GM23338 (cell line): ENCODE results near the gene NIFK. TPM values are rescaled to one million over a fixed set of nuclear protein-coding genes. Genes with fewer than 3 reads are reported as not detected.
A peak's percentile ranks its signal among the peaks of the same experiment; 100 is the strongest.

Experiments used
- ATAC-seq: fragments of 200-7000 bp; cut with Tn5 transposase; 3 replicates; pipeline ENCODE4 v1.9.1; 2020
- DNase-seq: peaks from one replicate; pipeline ENCODE4 v3.0.0-alpha.2; 2015; ENCODE audit warnings: low spot score
- H2AFZ ChIP-seq: fragments of 200-600 bp; sonication (generic); 2 replicates; pipeline ENCODE4 v1.8.0; 2016; ENCODE audit warnings: antibody characterized with exemption, mild to moderate bottlenecking, moderate library complexity
- H3F3A ChIP-seq: fragments of 200-600 bp; sonication (generic); replicated peaks from 2 replicates; pipeline ENCODE4 v1.8.0; 2017; ENCODE audit warnings: antibody characterized with exemption, mixed run types, low read depth
- H3K27ac ChIP-seq: fragments of 200-600 bp; sonication (generic); 2 replicates; pipeline ENCODE4 v1.6.1; 2016; ENCODE audit warnings: low read depth
- H3K27me3 ChIP-seq: fragments of 200-600 bp; sonication (generic); 2 replicates; pipeline ENCODE4 v1.8.0; 2016; ENCODE audit warnings: mild to moderate bottlenecking, mixed run types, moderate library complexity; ENCODE audit not compliant: insufficient read depth
- H3K36me3 ChIP-seq: fragments of 200-600 bp; sonication (generic); 2 replicates; pipeline ENCODE4 v1.8.0; 2016; ENCODE audit warnings: mild to moderate bottlenecking; ENCODE audit not compliant: insufficient read depth
- H3K4me1 ChIP-seq: fragments of 200-600 bp; sonication (generic); 2 replicates; pipeline ENCODE4 v1.8.0; 2016; ENCODE audit warnings: mild to moderate bottlenecking, moderate library complexity; ENCODE audit not compliant: insufficient read depth
- H3K4me2 ChIP-seq: fragments of 200-600 bp; sonication (generic); 2 replicates; pipeline ENCODE4 v1.7.1; 2017; ENCODE audit warnings: mixed run types
- H3K4me3 ChIP-seq: fragments of 200-600 bp; sonication (generic); 2 replicates; pipeline ENCODE4 v1.6.1; 2016; ENCODE audit warnings: mixed run types
- H3K79me2 ChIP-seq: fragments of 200-600 bp; sonication (generic); replicated peaks from 2 replicates; pipeline ENCODE4 v1.8.0; 2017; ENCODE audit warnings: mild to moderate bottlenecking; ENCODE audit not compliant: insufficient read depth
- H3K9me2 ChIP-seq: fragments of 200-600 bp; sonication (generic); 2 replicates; pipeline ENCODE4 v1.8.0; 2017; ENCODE audit not compliant: insufficient read depth
- H4K20me1 ChIP-seq: fragments of 200-600 bp; sonication (generic); replicated peaks from 2 replicates; pipeline ENCODE4 v1.8.0; 2017; ENCODE audit warnings: mild to moderate bottlenecking; ENCODE audit not compliant: insufficient read depth
- H3K27ac Mint-ChIP-seq: 2 replicates; pipeline ENCODE4 v1.8.0; 2020; ENCODE audit warnings: inconsistent platforms, mild to moderate bottlenecking, moderate library complexity, mixed read lengths
- H3K27me3 Mint-ChIP-seq: 3 replicates; pipeline ENCODE4 v1.8.0; 2022; ENCODE audit warnings: low read depth, mild to moderate bottlenecking, moderate library complexity, mixed read lengths, inconsistent platforms; ENCODE audit not compliant: insufficient read depth, poor library complexity
- H3K36me3 Mint-ChIP-seq: 3 replicates; pipeline ENCODE4 v1.8.0; 2021; ENCODE audit warnings: low read depth, mild to moderate bottlenecking, inconsistent platforms, moderate library complexity, mixed read lengths
- H3K4me1 Mint-ChIP-seq: 3 replicates; pipeline ENCODE4 v1.8.0; 2020; ENCODE audit warnings: mild to moderate bottlenecking, inconsistent platforms, mixed read lengths
- H3K4me3 Mint-ChIP-seq: 3 replicates; pipeline ENCODE4 v1.8.0; 2021; ENCODE audit warnings: moderate library complexity, mild to moderate bottlenecking, inconsistent platforms, mixed read lengths
- H3K9me3 Mint-ChIP-seq: 3 replicates; pipeline ENCODE4 v1.8.0; 2020; ENCODE audit warnings: moderate library complexity, mild to moderate bottlenecking, inconsistent platforms, mixed read lengths
- CREB1 ChIP-seq: fragments of 250-450 bp; sonication (Bioruptor Pico); IDR thresholded peaks from 2 replicates; pipeline ENCODE4 v1.5.0; 2020; ENCODE audit warnings: low read depth, mild to moderate bottlenecking, moderate library complexity
- CTCF ChIP-seq, 2 experiments: fragments of 200-600 bp in 1 of 2; sonication (generic) in 1 of 2; conservative IDR thresholded peaks; 2 replicates each; pipeline versions ENCODE4 v1.5.1 to v1.6.1; 2016 to 2017; ENCODE audit warnings: antibody characterized with exemption in 2 of 2, low read depth in 2 of 2, mild to moderate bottlenecking in 2 of 2, moderate library complexity in 1 of 2
- ETS1 ChIP-seq: IDR thresholded peaks from 2 replicates; pipeline ENCODE4 v1.6.1; 2016; ENCODE audit warnings: antibody characterized with exemption
- EZH2 ChIP-seq: fragments of 200-600 bp; sonication (generic); IDR thresholded peaks from one replicate; pipeline ENCODE4 v1.8.0; 2017; ENCODE audit warnings: antibody characterized with exemption, mild to moderate bottlenecking, low read depth; ENCODE audit not compliant: unreplicated experiment
- EZH2phosphoT487 ChIP-seq: fragments of 200-600 bp; sonication (generic); IDR thresholded peaks from one replicate; pipeline ENCODE4 v1.8.1; 2018; ENCODE audit warnings: antibody characterized with exemption; ENCODE audit not compliant: unreplicated experiment
- JUNB ChIP-seq: IDR thresholded peaks from one replicate; pipeline ENCODE4 v1.6.1; 2016; ENCODE audit warnings: antibody characterized with exemption; ENCODE audit not compliant: unreplicated experiment
- NANOG ChIP-seq: IDR thresholded peaks from 2 replicates; pipeline ENCODE4 v1.6.1; 2016; ENCODE audit warnings: antibody characterized with exemption, borderline replicate concordance
- POLR2AphosphoS5 ChIP-seq: IDR thresholded peaks from 2 replicates; pipeline ENCODE4 v1.6.1; 2016; ENCODE audit warnings: antibody characterized with exemption, low read depth
- REST ChIP-seq: IDR thresholded peaks from one replicate; pipeline ENCODE4 v1.6.1; 2018; ENCODE audit warnings: antibody characterized with exemption; ENCODE audit not compliant: unreplicated experiment
- STAT1 ChIP-seq: IDR thresholded peaks from one replicate; pipeline ENCODE4 v1.6.1; 2016; ENCODE audit warnings: antibody characterized with exemption; ENCODE audit not compliant: unreplicated experiment
- ZNF114 ChIP-seq: fragments of 250-450 bp; sonication (Bioruptor Pico); IDR thresholded peaks from 2 replicates; pipeline ENCODE4 v1.5.0; 2020; ENCODE audit warnings: mild to moderate bottlenecking, moderate library complexity
- ZNF331 ChIP-seq: fragments of 250-450 bp; sonication (Bioruptor Pico); IDR thresholded peaks from 2 replicates; pipeline ENCODE4 v1.5.0; 2020; ENCODE audit warnings: low read depth, mild to moderate bottlenecking, moderate library complexity
- ZNF462 ChIP-seq: fragments of 250-450 bp; sonication (Bioruptor Pico); IDR thresholded peaks from 2 replicates; pipeline ENCODE4 v1.5.0; 2020; ENCODE audit warnings: mild to moderate bottlenecking, moderate library complexity
- polyA plus RNA-seq: library from polyadenylated mRNA; unstranded; fragments of >200 nt; fragmentation: Nextera tagmentation; extraction: Ambion mirVana; gene quantifications from 2 replicates; pipeline ENCODE4 v1.2.1, GENCODE V29; 2016
- total RNA-seq: library from RNA; depleted of rRNA; stranded (reverse); fragments of >200 nt; shearing (Covaris generic); gene quantifications from 2 replicates; pipeline ENCODE4 v1.2.3, GENCODE V29; 2014

Gene NIFK
- total and polyA plus RNA-seq, 2 experiments from 2014 or later, result 106 to 289 TPM

- no peak overlapping the region for H3K27ac ChIP-seq
- DNase-seq (no peak), ATAC-seq (no peak)
- H3K9me3 Mint-ChIP-seq, result no peaks in the 10 kb centered on the region
- H3K36me3 ChIP-seq, result no peaks in the 10 kb centered on the region
- H3K27ac Mint-ChIP-seq, result 0 out of 2 replicates have a peak overlapping the region, but pooled peaks have one; percentile 50
- no peak overlapping the region for H2AFZ ChIP-seq
- no peaks in the 10 kb centered on the region for H3K79me2 ChIP-seq
- H3K4me3 ChIP-seq, result no peak overlapping the region
- H3K27me3 Mint-ChIP-seq, result peaks cover 6% of the 10 kb centered on the region
- no peaks in the 10 kb centered on the region for H3K27me3 ChIP-seq
- peaks cover 17% of the 10 kb centered on the region for H3K4me1 Mint-ChIP-seq
- TF ChIP-seq ZNF462 (CRISPR knock-in tag), result no peak
- TF ChIP-seq CREB1 (CRISPR knock-in tag), result no peak
- TF ChIP-seq ETS1, result no peak
- TF ChIP-seq EZH2, result no peak
- TF ChIP-seq STAT1, result no peak
- TF ChIP-seq NANOG, result no peak
- TF ChIP-seq JUNB, result no peak
- TF ChIP-seq ZNF114 (CRISPR knock-in tag), result no peak
- no peak for TF ChIP-seq ZNF331 (CRISPR knock-in tag)
- no peak for TF ChIP-seq EZH2phosphoT487
- no peak for TF ChIP-seq CTCF (conservative IDR thresholded peaks at IDR 0.05; ENCODE audit: low read depth in 2 of 2)
- TF ChIP-seq REST, result no peak
- no peak for TF ChIP-seq POLR2AphosphoS5
- no peaks in the 10 kb centered on the region for H3F3A ChIP-seq
- H4K20me1 ChIP-seq, result no peaks in the 10 kb centered on the region
- no peak overlapping the region for H3K4me2 ChIP-seq
- no peaks in the 10 kb centered on the region for H3K9me2 ChIP-seq
- H3K4me1 ChIP-seq, result peaks cover 12% of the 10 kb centered on the region
- H3K36me3 Mint-ChIP-seq, result no peaks in the 10 kb centered on the region
- no peak overlapping the region for H3K4me3 Mint-ChIP-seq
Measured at GRCh38 chr2:121699421-121700333, 37.0 kb downstream of the NIFK start.
